WI38 (cell line): ENCODE data around the gene FBXL14.
A peak's percentile ranks its signal among the peaks of the same experiment; 100 is the strongest.

ENCODE experiments used
- H3K4me3 ChIP-seq: 2 replicates; pipeline ENCODE4 v1.5.1; 2011; ENCODE audit warnings: low read depth, mild to moderate bottlenecking, control low read depth, low read length
- CTCF ChIP-seq: IDR thresholded peaks from 2 replicates; pipeline ENCODE4 v1.5.1; 2012; ENCODE audit warnings: low read depth, mild to moderate bottlenecking, control low read depth, low read length

Gene FBXL14, protein sequence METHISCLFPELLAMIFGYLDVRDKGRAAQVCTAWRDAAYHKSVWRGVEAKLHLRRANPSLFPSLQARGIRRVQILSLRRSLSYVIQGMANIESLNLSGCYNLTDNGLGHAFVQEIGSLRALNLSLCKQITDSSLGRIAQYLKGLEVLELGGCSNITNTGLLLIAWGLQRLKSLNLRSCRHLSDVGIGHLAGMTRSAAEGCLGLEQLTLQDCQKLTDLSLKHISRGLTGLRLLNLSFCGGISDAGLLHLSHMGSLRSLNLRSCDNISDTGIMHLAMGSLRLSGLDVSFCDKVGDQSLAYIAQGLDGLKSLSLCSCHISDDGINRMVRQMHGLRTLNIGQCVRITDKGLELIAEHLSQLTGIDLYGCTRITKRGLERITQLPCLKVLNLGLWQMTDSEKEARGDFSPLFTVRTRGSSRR

DNA sequence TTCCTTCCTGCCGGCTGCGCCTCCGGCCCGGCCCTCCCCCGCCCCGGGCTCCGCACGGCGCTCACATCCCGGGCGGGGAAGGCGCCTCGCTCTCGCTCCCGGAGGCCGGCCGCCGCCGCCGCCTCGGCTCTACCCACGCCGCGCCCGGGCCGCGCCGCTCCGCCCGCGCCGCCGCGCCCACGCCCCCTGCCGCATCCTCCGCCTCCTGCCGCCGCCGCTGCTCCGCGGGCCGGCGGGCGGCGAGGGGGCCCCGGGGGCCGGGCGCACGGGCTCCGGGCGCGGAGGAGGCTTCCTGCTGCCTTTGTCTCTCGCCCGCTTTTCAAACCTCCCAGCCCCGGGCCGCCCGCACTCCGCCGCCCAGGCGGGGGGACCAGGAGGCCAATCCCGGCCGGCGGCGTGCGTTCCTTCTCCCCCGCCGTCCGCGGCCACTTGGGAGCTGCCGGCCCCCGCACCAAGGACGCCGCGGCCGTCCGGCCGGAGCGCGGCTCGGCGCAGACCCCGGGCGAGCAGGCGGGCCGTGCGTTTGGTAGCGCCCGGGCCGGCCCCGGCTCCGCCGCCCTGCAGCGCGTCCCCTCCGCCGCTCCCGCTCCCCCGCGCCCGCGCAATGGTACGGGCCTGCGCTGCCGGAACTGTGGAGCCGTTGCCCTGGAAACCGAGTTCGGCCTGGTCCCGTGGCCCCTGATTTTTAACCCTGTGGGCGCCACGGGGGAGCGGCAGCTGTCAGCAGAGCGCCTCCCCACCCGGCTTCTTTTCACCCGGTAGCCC, at the start of gene FBXL14:
Gene FBXL14 (minus strand): TSS at position 321 of the 765 bp plus-strand sequence. CDS start 515 bp downstream, outside the sequence.
- peak within 1 kb of the TSS; percentile 72 for H3K4me3 ChIP-seq
- no peak for TF ChIP-seq CTCF

- H3K4me3 ChIP-seq, result no peak overlapping the region
- TF ChIP-seq CTCF, result no peak
Measured at GRCh38 chr12:1643905-1644533, 49.6 kb upstream of the FBXL14 start.

- TF ChIP-seq CTCF, result no peak
- no peak overlapping the region for H3K4me3 ChIP-seq
Measured at GRCh38 chr12:1643043-1643442, 48.7 kb upstream of the FBXL14 start.

GRCh38 chr12:1642513-1642912, 48.1 kb upstream of the FBXL14 start:
- H3K4me3 ChIP-seq, result no peak overlapping the region
- TF ChIP-seq CTCF, result no peak

DNA sequence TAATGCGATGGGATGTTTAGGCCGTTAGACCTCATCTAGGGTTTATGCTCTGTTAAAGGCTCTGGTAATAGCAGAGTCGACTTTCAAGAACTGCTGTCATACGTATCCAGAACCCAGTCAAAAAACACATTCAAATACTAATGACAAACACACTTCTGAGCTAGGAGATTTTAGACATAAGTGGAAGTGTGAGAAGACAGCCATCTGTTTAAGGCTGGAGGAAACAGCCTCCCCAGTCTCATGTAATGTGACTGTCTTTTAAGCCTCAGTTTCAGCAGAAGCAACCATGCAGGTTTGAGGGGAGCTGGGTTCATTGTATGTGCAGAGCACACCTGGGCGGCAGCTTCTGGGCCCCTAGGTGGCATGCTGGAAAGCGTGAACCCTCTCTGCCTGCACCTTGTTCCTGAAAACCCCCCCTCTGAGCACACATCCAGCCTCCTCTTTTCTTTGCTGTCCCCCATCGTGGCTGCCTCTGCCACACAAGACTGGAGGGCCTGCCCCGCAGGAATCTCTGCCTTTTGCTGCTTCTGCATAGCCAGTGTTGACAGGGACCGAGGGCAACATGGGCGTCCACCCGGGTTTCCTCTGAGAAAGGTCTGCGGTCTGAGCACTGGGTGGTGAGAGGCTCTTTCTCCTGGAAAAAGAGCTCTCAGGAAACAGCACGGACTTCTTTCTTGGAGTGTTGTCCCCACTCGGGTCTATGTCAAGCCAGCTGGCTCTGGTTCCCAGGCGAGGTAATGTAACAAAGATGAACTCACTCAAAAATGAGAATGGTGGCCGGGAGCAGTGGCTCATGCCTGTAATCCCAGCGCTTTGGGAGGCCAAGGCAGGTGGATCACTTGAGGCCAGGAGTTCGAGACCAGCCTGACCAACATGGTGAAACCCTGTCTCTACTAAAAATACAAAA, 46.2 kb upstream of the FBXL14 start:
- H3K4me3 ChIP-seq, result no peak overlapping the region
- no peak for TF ChIP-seq CTCF

DNA sequence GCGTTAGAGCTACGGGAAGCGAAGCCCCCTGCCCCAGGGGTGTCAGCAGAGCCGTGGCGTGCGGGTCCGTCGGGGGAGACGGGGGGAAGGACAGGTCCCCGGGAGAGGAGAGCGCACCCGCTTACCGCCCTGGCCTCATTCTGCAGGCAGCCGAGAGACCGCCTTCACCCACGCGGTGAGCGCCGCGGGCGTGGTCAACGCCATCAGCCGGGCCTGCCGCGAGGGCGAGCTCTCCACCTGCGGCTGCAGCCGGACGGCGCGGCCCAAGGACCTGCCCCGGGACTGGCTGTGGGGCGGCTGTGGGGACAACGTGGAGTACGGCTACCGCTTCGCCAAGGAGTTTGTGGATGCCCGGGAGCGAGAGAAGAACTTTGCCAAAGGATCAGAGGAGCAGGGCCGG, 45.2 kb upstream of the FBXL14 start:
- TF ChIP-seq CTCF, result no peak
- H3K4me3 ChIP-seq, result no peak overlapping the region
